ENCODE data around the gene RBM12.
"Not testable (repeated sequence)": the region's sequence is repeated elsewhere in the genome, so short reads cannot be mapped to it uniquely, and the experiment has no call there.

RBM12 gene

GRCh38 chr20:35698298-35699126 lies 33.8 kb upstream of the RBM12 start:
- no peak for DNase-seq

GRCh38 chr20:35697696-35698297 lies 33.1 kb upstream of the RBM12 start:
- no peak for DNase-seq

- DNase-seq = no peak
Observed at GRCh38 chr20:35695978-35696377, 31.3 kb upstream of the RBM12 start.

- no peak for DNase-seq
Observed at GRCh38 chr20:35695245-35695749, 30.6 kb upstream of the RBM12 start.

GRCh38 chr20:35690265-35690664 lies 25.6 kb upstream of the RBM12 start:
- DNase-seq = no peak

GRCh38 chr20:35686872-35687271 lies 22.2 kb upstream of the RBM12 start:
- DNase-seq = not testable (repeated sequence)

GRCh38 chr20:35685368-35685767 lies 20.7 kb upstream of the RBM12 start:
- not testable (repeated sequence) for DNase-seq

- DNase-seq = no peak
Observed at GRCh38 chr20:35681960-35682359, 17.3 kb upstream of the RBM12 start.

GRCh38 chr20:35680452-35681183 lies 15.9 kb upstream of the RBM12 start:
- no peak for DNase-seq

- DNase-seq = no peak
Observed at GRCh38 chr20:35674921-35675320, 10.2 kb upstream of the RBM12 start.

GRCh38 chr20:35673884-35674283 lies 9.2 kb upstream of the RBM12 start:
- no peak for DNase-seq

- no peak for DNase-seq
Observed at GRCh38 chr20:35669681-35670080, 5.0 kb upstream of the RBM12 start.

- DNase-seq = no peak
Observed at GRCh38 chr20:35669221-35669620, 4.5 kb upstream of the RBM12 start.

- DNase-seq = no peak
Observed at GRCh38 chr20:35665949-35666288, 1.2 kb upstream of the RBM12 start.

GRCh38 chr20:35663516-35664465 lies 909 bp downstream of the RBM12 start:
- peak; percentile 61 for DNase-seq

GRCh38 chr20:35662551-35662950 lies 2.1 kb downstream of the RBM12 start:
- DNase-seq = no peak

- DNase-seq = no peak
Observed at GRCh38 chr20:35661908-35662307, 2.8 kb downstream of the RBM12 start.

GRCh38 chr20:35661053-35661452 lies 3.6 kb downstream of the RBM12 start:
- DNase-seq = no peak

- no peak for DNase-seq
Observed at GRCh38 chr20:35660122-35660937, 4.4 kb downstream of the RBM12 start.

- DNase-seq = no peak
Observed at GRCh38 chr20:35657271-35657670, 7.4 kb downstream of the RBM12 start.

GRCh38 chr20:35654415-35654814 lies 10.3 kb downstream of the RBM12 start:
- no peak for DNase-seq

- no peak for DNase-seq
Observed at GRCh38 chr20:35653893-35654292, 10.8 kb downstream of the RBM12 start.

Measured in NCI-H1436 (cell line).